ENCODE data around the gene SMIM32. TPM values are rescaled to one million over a fixed set of nuclear protein-coding genes. Genes with fewer than 3 reads are reported as not detected.

The SMIM32 gene
- polyA plus RNA-seq, 1 donor = 28.2 TPM

- WGBS (ENCODE audit: insufficient coverage, low lambda C conversion rate) = no CpG with 5 or more reads among the region's 3 CpGs
- peaks cover 8% of the 10 kb centered on the region for H3K4me1 ChIP-seq (ENCODE audit: control insufficient read depth, insufficient read depth, low read length)
- no peak overlapping the region for H3K27ac ChIP-seq (ENCODE audit: low read length)
- H3K36me3 ChIP-seq (ENCODE audit: control insufficient read depth, insufficient read depth, low read length) = no peaks in the 10 kb centered on the region
- no peaks in the 10 kb centered on the region for H3K27me3 ChIP-seq (ENCODE audit: control insufficient read depth, insufficient read depth, low read length)
- H3K4me3 ChIP-seq (ENCODE audit: low read length) = no peak overlapping the region
- H3K9me3 ChIP-seq (ENCODE audit: control insufficient read depth, low read depth, low read length) = no peaks in the 10 kb centered on the region
- DNase-seq = no peak
Observed at GRCh38 chr5:136200761-136201160, 7.8 kb upstream of the SMIM32 start.

GRCh38 chr5:136200130-136200529 lies 7.2 kb upstream of the SMIM32 start:
- H3K4me3 ChIP-seq (ENCODE audit: low read length) = no peak overlapping the region
- H3K36me3 ChIP-seq (ENCODE audit: control insufficient read depth, insufficient read depth, low read length) = no peaks in the 10 kb centered on the region
- WGBS (ENCODE audit: insufficient coverage, low lambda C conversion rate) = no CpG with 5 or more reads among the region's 4 CpGs
- no peak for DNase-seq
- no peaks in the 10 kb centered on the region for H3K27me3 ChIP-seq (ENCODE audit: control insufficient read depth, insufficient read depth, low read length)
- peaks cover 10% of the 10 kb centered on the region for H3K4me1 ChIP-seq (ENCODE audit: control insufficient read depth, insufficient read depth, low read length)
- no peaks in the 10 kb centered on the region for H3K9me3 ChIP-seq (ENCODE audit: control insufficient read depth, low read depth, low read length)
- no peak overlapping the region for H3K27ac ChIP-seq (ENCODE audit: low read length)

GRCh38 chr5:136199408-136199807 lies 6.4 kb upstream of the SMIM32 start:
- no peak overlapping the region for H3K27ac ChIP-seq (ENCODE audit: low read length)
- no peak for DNase-seq
- H3K4me3 ChIP-seq (ENCODE audit: low read length) = no peak overlapping the region
- H3K36me3 ChIP-seq (ENCODE audit: control insufficient read depth, insufficient read depth, low read length) = no peaks in the 10 kb centered on the region
- no peaks in the 10 kb centered on the region for H3K27me3 ChIP-seq (ENCODE audit: control insufficient read depth, insufficient read depth, low read length)
- H3K4me1 ChIP-seq (ENCODE audit: control insufficient read depth, insufficient read depth, low read length) = peaks cover 11% of the 10 kb centered on the region
- no CpG with 5 or more reads among the region's 7 CpGs for WGBS (ENCODE audit: insufficient coverage, low lambda C conversion rate)
- H3K9me3 ChIP-seq (ENCODE audit: control insufficient read depth, low read depth, low read length) = no peaks in the 10 kb centered on the region

- no peak for DNase-seq
- Histone ChIP-seq H3K27me3 (ENCODE audit: control insufficient read depth, insufficient read depth, low read length) (peaks cover 3% of the 10 kb centered on the region), H3K4me3 (ENCODE audit: low read length) (no peak overlapping the region), H3K9me3 (ENCODE audit: control insufficient read depth, low read depth, low read length) (no peaks in the 10 kb centered on the region), H3K36me3 (ENCODE audit: control insufficient read depth, insufficient read depth, low read length) (no peaks in the 10 kb centered on the region), H3K4me1 (ENCODE audit: control insufficient read depth, insufficient read depth, low read length) (peaks cover 20% of the 10 kb centered on the region), H3K27ac (ENCODE audit: low read length) (no peak overlapping the region)
- WGBS (ENCODE audit: insufficient coverage, low lambda C conversion rate) = no CpG with 5 or more reads among the region's 5 CpGs
Observed at GRCh38 chr5:136198453-136198852, 5.5 kb upstream of the SMIM32 start.

- Histone ChIP-seq H3K4me1 (ENCODE audit: control insufficient read depth, insufficient read depth, low read length) (peaks cover 22% of the 10 kb centered on the region), H3K36me3 (ENCODE audit: control insufficient read depth, insufficient read depth, low read length) (no peaks in the 10 kb centered on the region), H3K9me3 (ENCODE audit: control insufficient read depth, low read depth, low read length) (no peaks in the 10 kb centered on the region), H3K27me3 (ENCODE audit: control insufficient read depth, insufficient read depth, low read length) (peaks cover 5% of the 10 kb centered on the region), H3K27ac (ENCODE audit: low read length) (no peak overlapping the region), H3K4me3 (ENCODE audit: low read length) (no peak overlapping the region)
- DNase-seq = no peak
- WGBS (ENCODE audit: insufficient coverage, low lambda C conversion rate) = no CpG with 5 or more reads among the region's 4 CpGs
Observed at GRCh38 chr5:136197462-136198142, 4.6 kb upstream of the SMIM32 start.

- 58% methylated on average over 2 of the region's 12 CpGs for WGBS (ENCODE audit: insufficient coverage, low lambda C conversion rate)
- no peaks in the 10 kb centered on the region for H3K36me3 ChIP-seq (ENCODE audit: control insufficient read depth, insufficient read depth, low read length)
- H3K27ac ChIP-seq (ENCODE audit: low read length) = peak overlapping the region; percentile 58
- H3K9me3 ChIP-seq (ENCODE audit: control insufficient read depth, low read depth, low read length) = no peaks in the 10 kb centered on the region
- H3K4me1 ChIP-seq (ENCODE audit: control insufficient read depth, insufficient read depth, low read length) = peaks cover 25% of the 10 kb centered on the region
- H3K4me3 ChIP-seq (ENCODE audit: low read length) = no peak overlapping the region
- peak in 1 of 2 donors; percentile 78 for DNase-seq
- H3K27me3 ChIP-seq (ENCODE audit: control insufficient read depth, insufficient read depth, low read length) = peaks cover 15% of the 10 kb centered on the region
Observed at GRCh38 chr5:136195971-136196820, 3.2 kb upstream of the SMIM32 start.

- Histone ChIP-seq H3K27me3 (ENCODE audit: control insufficient read depth, insufficient read depth, low read length) (peaks cover 19% of the 10 kb centered on the region), H3K27ac (ENCODE audit: low read length) (no peak overlapping the region), H3K36me3 (ENCODE audit: control insufficient read depth, insufficient read depth, low read length) (no peaks in the 10 kb centered on the region), H3K4me1 (ENCODE audit: control insufficient read depth, insufficient read depth, low read length) (peaks cover 39% of the 10 kb centered on the region), H3K9me3 (ENCODE audit: control insufficient read depth, low read depth, low read length) (no peaks in the 10 kb centered on the region), H3K4me3 (ENCODE audit: low read length) (no peak overlapping the region)
- DNase-seq = no peak
- no CpG with 5 or more reads among the region's 3 CpGs for WGBS (ENCODE audit: insufficient coverage, low lambda C conversion rate)
Observed at GRCh38 chr5:136194576-136194975, 1.6 kb upstream of the SMIM32 start.

GRCh38 chr5:136193322-136193935 lies 467 bp upstream of the SMIM32 start:
- Histone ChIP-seq H3K4me1 (ENCODE audit: control insufficient read depth, insufficient read depth, low read length) (peaks cover 50% of the 10 kb centered on the region), H3K4me3 (ENCODE audit: low read length) (peak overlapping the region; percentile 75), H3K27me3 (ENCODE audit: control insufficient read depth, insufficient read depth, low read length) (peaks cover 19% of the 10 kb centered on the region), H3K27ac (ENCODE audit: low read length) (peak overlapping the region; percentile 82), H3K9me3 (ENCODE audit: control insufficient read depth, low read depth, low read length) (no peaks in the 10 kb centered on the region), H3K36me3 (ENCODE audit: control insufficient read depth, insufficient read depth, low read length) (peaks cover 3% of the 10 kb centered on the region)
- 80% methylated on average over 2 of the region's 18 CpGs for WGBS (ENCODE audit: insufficient coverage, low lambda C conversion rate)
- DNase-seq = no peak

- Histone ChIP-seq H3K4me3 (ENCODE audit: low read length) (peak overlapping the region; percentile 75), H3K4me1 (ENCODE audit: control insufficient read depth, insufficient read depth, low read length) (peaks cover 62% of the 10 kb centered on the region), H3K36me3 (ENCODE audit: control insufficient read depth, insufficient read depth, low read length) (peaks cover 3% of the 10 kb centered on the region), H3K27ac (ENCODE audit: low read length) (peak overlapping the region; percentile 82), H3K9me3 (ENCODE audit: control insufficient read depth, low read depth, low read length) (no peaks in the 10 kb centered on the region), H3K27me3 (ENCODE audit: control insufficient read depth, insufficient read depth, low read length) (peaks cover 19% of the 10 kb centered on the region)
- peak in 1 of 2 donors; percentile 62 for DNase-seq
- WGBS (ENCODE audit: insufficient coverage, low lambda C conversion rate) = no CpG with 5 or more reads among the region's 56 CpGs
Observed at GRCh38 chr5:136192015-136192525, 892 bp downstream of the SMIM32 start.

GRCh38 chr5:136191304-136192014 lies 1.5 kb downstream of the SMIM32 start:
- WGBS (ENCODE audit: insufficient coverage, low lambda C conversion rate) = no CpG with 5 or more reads among the region's 44 CpGs
- H3K4me1 ChIP-seq (ENCODE audit: control insufficient read depth, insufficient read depth, low read length) = peaks cover 63% of the 10 kb centered on the region
- peaks cover 19% of the 10 kb centered on the region for H3K27me3 ChIP-seq (ENCODE audit: control insufficient read depth, insufficient read depth, low read length)
- no peaks in the 10 kb centered on the region for H3K9me3 ChIP-seq (ENCODE audit: control insufficient read depth, low read depth, low read length)
- DNase-seq = peak in 1 of 2 donors; percentile 67
- H3K4me3 ChIP-seq (ENCODE audit: low read length) = peak overlapping the region; percentile 75
- H3K36me3 ChIP-seq (ENCODE audit: control insufficient read depth, insufficient read depth, low read length) = peaks cover 3% of the 10 kb centered on the region
- H3K27ac ChIP-seq (ENCODE audit: low read length) = peak overlapping the region; percentile 82

Data from large intestine (tissue), 3 donors.